Gastrocnemius medialis (tissue), 4 donors: ENCODE measurements around the gene YTHDF1.

Experiments
- CTCF ChIP-seq, 5 experiments: fragments of 450-650 bp in 3 of 5; fragments of 200-600 bp in 2 of 5; sonication (generic) in 2 of 5; IDR thresholded peaks in 4 of 5; conservative IDR thresholded peaks in 1 of 5; 1 replicate in 4 of 5; 2 replicates in 1 of 5; pipeline ENCODE4 v1.5.1; 2016 to 2019; ENCODE audit warnings: antibody characterized with exemption in 5 of 5, mild to moderate bottlenecking in 3 of 5, moderate library complexity in 3 of 5
- POLR2A ChIP-seq, 2 donors: fragments of 450-650 bp; IDR thresholded peaks; one replicate each; pipeline ENCODE4 v1.6.1; 2017; ENCODE audit warnings: antibody characterized with exemption in 2 of 2, mild to moderate bottlenecking in 2 of 2, moderate library complexity in 2 of 2

- TF ChIP-seq POLR2A (IDR thresholded peaks at IDR 0.05): no peak
- no peak for TF ChIP-seq CTCF (IDR thresholded peaks at IDR 0.05 in 4 of 5, conservative IDR thresholded peaks at IDR 0.05 in 1 of 5)
Measured at GRCh38 chr20:63167026-63167917, 48.7 kb downstream of the YTHDF1 start.
